ENCODE results near the gene BMPR1A. TPM values are rescaled to one million over a fixed set of nuclear protein-coding genes. Genes with fewer than 3 reads are reported as not detected.

The BMPR1A gene
- total RNA-seq, 4 donors from 2014 or later, result 5.2 to 40.2 (median 26.0) TPM

GRCh38 chr10:86803156-86803555 is 46.7 kb downstream of the BMPR1A start:
- intact Hi-C loops (cut with DNase I), result no loop called here
- TF ChIP-seq POLR2A (IDR thresholded peaks at IDR 0.05) (no peak), CTCF (IDR thresholded peaks at IDR 0.05) (no peak)
- H3K27ac ChIP-seq, result no peak overlapping the region
- WGBS, 2 donors, result 70 to 74% methylated on average over 2 of the region's 2 CpGs
- no peaks in the 10 kb centered on the region for H3K9me3 ChIP-seq
- DNase-seq, result no peak
- H3K36me3 ChIP-seq, result no peaks in the 10 kb centered on the region
- H3K4me3 ChIP-seq, result no peak overlapping the region
- no peaks in the 10 kb centered on the region for H3K27me3 ChIP-seq
- peaks cover 5 to 9% (median 6%) of the 10 kb centered on the region in 3 donors for H3K4me1 ChIP-seq

GRCh38 chr10:86804805-86805204 is 48.4 kb downstream of the BMPR1A start:
- no peak for TF ChIP-seq CTCF (IDR thresholded peaks at IDR 0.05)
- TF ChIP-seq POLR2A (IDR thresholded peaks at IDR 0.05), result no peak
- Histone ChIP-seq H3K27me3 (no peaks in the 10 kb centered on the region), H3K9me3 (no peaks in the 10 kb centered on the region), H3K4me1 (no peaks in the 10 kb centered on the region), H3K4me3 (no peak overlapping the region), H3K27ac (no peak overlapping the region), H3K36me3 (no peaks in the 10 kb centered on the region)
- intact Hi-C loops (cut with DNase I), result no loop called here
- WGBS, 2 donors, result 68 to 70% methylated on average over 3 of the region's 3 CpGs
- no peak for DNase-seq

GRCh38 chr10:86813101-86813500 is 56.7 kb downstream of the BMPR1A start:
- 69% methylated on average over 4 of the region's 4 CpGs for WGBS, 2 donors
- Histone ChIP-seq H3K36me3 (no peaks in the 10 kb centered on the region), H3K4me3 (no peak overlapping the region), H3K27me3 (no peaks in the 10 kb centered on the region), H3K9me3 (no peaks in the 10 kb centered on the region), H3K27ac (no peak overlapping the region), H3K4me1 (peaks cover 0 to 30% (median 8%) of the 10 kb centered on the region in 3 donors)
- DNase-seq, result no peak
- no peak for TF ChIP-seq CTCF (IDR thresholded peaks at IDR 0.05)
- TF ChIP-seq POLR2A (IDR thresholded peaks at IDR 0.05), result no peak
- intact Hi-C loops (cut with DNase I), result no loop called here

GRCh38 chr10:86813982-86814381 is 57.6 kb downstream of the BMPR1A start:
- H3K27me3 ChIP-seq, result no peaks in the 10 kb centered on the region

GRCh38 chr10:86815035-86815617 is 58.7 kb downstream of the BMPR1A start:
- intact Hi-C loops (cut with DNase I), result no loop called here
- Histone ChIP-seq H3K9me3 (no peaks in the 10 kb centered on the region), H3K27ac (peak overlapping the region in 2 of 4 donors; percentile 18 to 44), H3K4me1 (peaks cover 0 to 28% (median 8%) of the 10 kb centered on the region in 3 donors), H3K36me3 (no peaks in the 10 kb centered on the region), H3K27me3 (no peaks in the 10 kb centered on the region), H3K4me3 (no peak overlapping the region)
- WGBS, 2 donors, result 76 to 80% methylated on average over 4 of the region's 4 CpGs
- TF ChIP-seq POLR2A (IDR thresholded peaks at IDR 0.05), result no peak
- TF ChIP-seq CTCF (IDR thresholded peaks at IDR 0.05), result no peak
- DNase-seq, result no peak

More at GRCh38 chr10:86813982-86814381, 57.6 kb downstream of the BMPR1A start:
- 87 to 92% methylated on average over 1 of the region's 1 CpG for WGBS, 2 donors
- H3K4me1 ChIP-seq, result peaks cover 0 to 30% (median 8%) of the 10 kb centered on the region in 3 donors
- intact Hi-C loops (cut with DNase I), result no loop called here
- DNase-seq, result no peak
- no peaks in the 10 kb centered on the region for H3K9me3 ChIP-seq
- TF ChIP-seq CTCF (IDR thresholded peaks at IDR 0.05) (no peak), POLR2A (IDR thresholded peaks at IDR 0.05) (no peak)
- H3K4me3 ChIP-seq, result no peak overlapping the region
- H3K27ac ChIP-seq, result no peak overlapping the region
- H3K36me3 ChIP-seq, result no peaks in the 10 kb centered on the region

Data from esophagus squamous epithelium (tissue), 5 donors.